AG09319 (cell line): ENCODE results near the gene ACOX3.
"Not testable (repeated sequence)": the region's sequence is repeated elsewhere in the genome, so short reads cannot be mapped to it uniquely, and the experiment has no call there.

Source experiments
- DNase-seq: peaks from one replicate; pipeline ENCODE4 v3.0.0-alpha.2; 2010; ENCODE audit warnings: low read depth; ENCODE audit errors: extremely low read depth
- CTCF ChIP-seq: IDR thresholded peaks from 2 replicates; pipeline ENCODE4 v1.5.1; 2011; ENCODE audit warnings: low read depth, mild to moderate bottlenecking, inconsistent platforms, low read length, moderate library complexity

Gene ACOX3

GRCh38 chr4:8344377-8344776 lies 96.1 kb downstream of the ACOX3 start:
- no peak for TF ChIP-seq CTCF

GRCh38 chr4:8343967-8344331 lies 96.6 kb downstream of the ACOX3 start:
- no peak for DNase-seq
- TF ChIP-seq CTCF: no peak

More at GRCh38 chr4:8344377-8344776, 96.1 kb downstream of the ACOX3 start:
- DNase-seq: no peak

- no peak for DNase-seq
- TF ChIP-seq CTCF: no peak
Observed at GRCh38 chr4:8343262-8343966, 97.1 kb downstream of the ACOX3 start.

GRCh38 chr4:8342651-8343261 lies 97.8 kb downstream of the ACOX3 start:
- TF ChIP-seq CTCF: no peak; the same call in 1 of the 2 replicates
- DNase-seq: no peak

- DNase-seq: no peak
- TF ChIP-seq CTCF: no peak
Observed at GRCh38 chr4:8341691-8342090, 98.8 kb downstream of the ACOX3 start.

GRCh38 chr4:8341281-8341680 lies 99.2 kb downstream of the ACOX3 start:
- DNase-seq: not testable (repeated sequence)

- DNase-seq: no peak
- no peak for TF ChIP-seq CTCF
Observed at GRCh38 chr4:8340781-8341241, 99.7 kb downstream of the ACOX3 start.

GRCh38 chr4:8338351-8338961 lies 102.1 kb downstream of the ACOX3 start:
- no peak for TF ChIP-seq CTCF
- no peak for DNase-seq
